Nephron (organoid): Measurements from ENCODE around the gene TREX2.

Source experiments
- H3K27ac Mint-ChIP-seq, 3 experiments: 2 replicates each; pipeline ENCODE4 v1.8.0; 2020; ENCODE audit warnings: mixed read lengths in 3 of 3, mild to moderate bottlenecking in 2 of 3, moderate library complexity in 1 of 3
- H3K27me3 Mint-ChIP-seq: 2 replicates; pipeline ENCODE4 v1.8.0; 2021; ENCODE audit warnings: low read depth, mild to moderate bottlenecking, moderate library complexity, mixed read lengths
- H3K36me3 Mint-ChIP-seq: 2 replicates; pipeline ENCODE4 v1.8.0; 2020; ENCODE audit warnings: low read depth, mixed read lengths
- H3K4me1 Mint-ChIP-seq: 2 replicates; pipeline ENCODE4 v1.8.0; 2020; ENCODE audit warnings: mixed read lengths
- H3K4me3 Mint-ChIP-seq, 3 experiments: 2 replicates each; pipeline ENCODE4 v1.8.0; 2020; ENCODE audit warnings: mild to moderate bottlenecking in 3 of 3, mixed read lengths in 3 of 3, moderate library complexity in 2 of 3
- H3K9me3 Mint-ChIP-seq: 2 replicates; pipeline ENCODE4 v1.8.0; 2020; ENCODE audit warnings: mixed read lengths
- TF ChIP-seq, protein P1 (sequence below), 3 experiments: fragments of 200-600 bp; sonication (generic); IDR thresholded peaks; one replicate each; pipeline ENCODE4 v1.5.0; 2021; ENCODE audit warnings: antibody characterized with exemption in 3 of 3; ENCODE audit not compliant: unreplicated experiment in 3 of 3

TREX2 gene

DNA sequence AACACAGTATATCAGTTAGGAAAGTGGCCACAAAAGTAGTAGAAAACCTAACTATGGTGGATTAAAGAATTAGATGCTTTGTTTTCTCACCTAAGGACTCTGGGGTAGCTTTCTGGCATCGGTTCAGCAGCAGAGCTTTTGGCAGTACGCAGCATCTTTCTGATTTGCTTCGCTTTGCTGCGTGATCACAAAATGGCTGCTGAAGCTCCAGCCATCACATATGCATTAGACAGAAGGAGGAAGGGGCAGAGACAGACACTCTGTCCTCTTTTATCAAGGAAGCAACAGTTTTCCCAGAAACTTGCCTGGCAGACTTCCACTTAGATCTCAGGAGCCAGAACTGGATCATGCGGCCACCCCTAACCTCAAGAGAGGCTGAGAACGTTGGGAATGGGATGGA is 15.1 kb downstream of the TREX2 start:
- peaks cover 29% of the 10 kb centered on the region for H3K9me3 Mint-ChIP-seq
- H3K27me3 Mint-ChIP-seq: no peaks in the 10 kb centered on the region
- no peaks in the 10 kb centered on the region for H3K4me1 Mint-ChIP-seq
- H3K27ac Mint-ChIP-seq: no peak overlapping the region
- H3K4me3 Mint-ChIP-seq: no peak overlapping the region
- H3K36me3 Mint-ChIP-seq: no peaks in the 10 kb centered on the region
- TF ChIP-seq, protein P1, sequence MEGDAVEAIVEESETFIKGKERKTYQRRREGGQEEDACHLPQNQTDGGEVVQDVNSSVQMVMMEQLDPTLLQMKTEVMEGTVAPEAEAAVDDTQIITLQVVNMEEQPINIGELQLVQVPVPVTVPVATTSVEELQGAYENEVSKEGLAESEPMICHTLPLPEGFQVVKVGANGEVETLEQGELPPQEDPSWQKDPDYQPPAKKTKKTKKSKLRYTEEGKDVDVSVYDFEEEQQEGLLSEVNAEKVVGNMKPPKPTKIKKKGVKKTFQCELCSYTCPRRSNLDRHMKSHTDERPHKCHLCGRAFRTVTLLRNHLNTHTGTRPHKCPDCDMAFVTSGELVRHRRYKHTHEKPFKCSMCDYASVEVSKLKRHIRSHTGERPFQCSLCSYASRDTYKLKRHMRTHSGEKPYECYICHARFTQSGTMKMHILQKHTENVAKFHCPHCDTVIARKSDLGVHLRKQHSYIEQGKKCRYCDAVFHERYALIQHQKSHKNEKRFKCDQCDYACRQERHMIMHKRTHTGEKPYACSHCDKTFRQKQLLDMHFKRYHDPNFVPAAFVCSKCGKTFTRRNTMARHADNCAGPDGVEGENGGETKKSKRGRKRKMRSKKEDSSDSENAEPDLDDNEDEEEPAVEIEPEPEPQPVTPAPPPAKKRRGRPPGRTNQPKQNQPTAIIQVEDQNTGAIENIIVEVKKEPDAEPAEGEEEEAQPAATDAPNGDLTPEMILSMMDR (IDR thresholded peaks at IDR 0.05; ENCODE audit: unreplicated experiment in 3 of 3): no peak

DNA sequence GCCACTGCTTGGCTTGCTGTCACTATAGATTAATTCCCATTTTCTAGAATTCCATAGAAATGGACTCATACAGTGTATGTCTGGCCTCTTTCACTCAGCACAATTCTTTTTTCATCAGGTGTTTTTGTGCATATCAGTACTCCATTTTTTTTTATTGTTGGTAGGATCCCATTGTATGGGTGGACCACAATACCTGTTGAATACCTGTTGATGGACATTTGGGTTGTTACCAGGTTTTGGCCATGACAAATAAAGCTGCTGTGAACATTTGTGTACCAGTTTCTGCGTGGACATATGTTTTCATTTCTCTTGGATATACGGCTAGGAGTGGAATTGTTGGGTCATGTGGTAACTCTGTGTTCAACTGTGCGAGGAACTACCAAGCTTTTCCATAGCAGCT is 19.7 kb downstream of the TREX2 start:
- Mint-ChIP-seq H3K4me1 (no peaks in the 10 kb centered on the region), H3K27ac (no peak overlapping the region), H3K36me3 (no peaks in the 10 kb centered on the region), H3K4me3 (no peak overlapping the region), H3K9me3 (peaks cover 27% of the 10 kb centered on the region), H3K27me3 (no peaks in the 10 kb centered on the region)
- TF ChIP-seq, protein P1 (IDR thresholded peaks at IDR 0.05; ENCODE audit: unreplicated experiment in 3 of 3): no peak

DNA sequence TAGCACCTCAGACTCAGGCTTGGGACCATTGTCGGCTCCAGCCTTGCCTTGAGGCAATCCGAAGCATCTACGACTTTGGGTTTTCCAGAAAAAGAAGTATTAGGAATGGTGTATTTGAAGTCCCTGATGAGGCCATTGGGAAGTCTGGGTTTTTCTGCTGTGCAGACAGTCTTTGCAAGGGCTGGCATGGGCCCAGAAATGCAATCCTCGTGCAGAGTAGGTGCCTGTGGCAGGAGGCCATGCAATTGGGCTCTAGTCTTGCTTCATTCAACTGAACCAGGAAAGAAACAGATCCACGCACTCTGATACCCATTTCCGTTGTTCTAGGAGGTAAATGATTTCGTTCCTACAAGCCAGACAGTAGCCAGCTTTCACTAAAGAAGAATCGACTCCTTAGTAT is 22.2 kb downstream of the TREX2 start:
- peaks cover 19% of the 10 kb centered on the region for H3K9me3 Mint-ChIP-seq
- H3K27me3 Mint-ChIP-seq: peaks cover under 1% of the 10 kb centered on the region
- TF ChIP-seq, protein P1 (IDR thresholded peaks at IDR 0.05; ENCODE audit: unreplicated experiment in 3 of 3): no peak
- no peak overlapping the region for H3K4me3 Mint-ChIP-seq
- no peak overlapping the region for H3K27ac Mint-ChIP-seq
- peaks cover under 1% of the 10 kb centered on the region for H3K4me1 Mint-ChIP-seq
- H3K36me3 Mint-ChIP-seq: no peaks in the 10 kb centered on the region

DNA sequence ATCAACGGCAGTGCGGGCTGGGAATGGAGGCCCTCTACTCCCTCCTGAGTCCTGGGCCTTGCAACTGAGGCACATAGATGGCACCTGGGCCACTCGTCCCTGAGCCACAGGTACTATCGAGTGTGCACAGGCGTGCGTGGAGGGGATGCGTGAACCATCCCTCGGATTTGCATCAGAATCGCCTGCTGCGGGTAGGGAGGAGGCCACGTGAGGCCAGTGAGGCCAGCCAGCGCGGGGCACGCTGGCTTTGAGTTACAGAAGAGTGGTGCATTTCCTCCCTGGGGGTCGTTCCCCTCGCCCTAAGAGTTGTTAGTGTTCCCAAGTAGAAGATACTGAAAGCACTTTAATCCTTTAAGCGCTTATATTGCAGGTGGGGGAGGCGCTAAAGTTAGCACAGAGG is 24.0 kb downstream of the TREX2 start:
- TF ChIP-seq, protein P1 (IDR thresholded peaks at IDR 0.05; ENCODE audit: unreplicated experiment in 3 of 3): no peak
- H3K9me3 Mint-ChIP-seq: peaks cover 17% of the 10 kb centered on the region
- peaks cover 5% of the 10 kb centered on the region for H3K27me3 Mint-ChIP-seq
- H3K4me3 Mint-ChIP-seq: no peak overlapping the region
- H3K36me3 Mint-ChIP-seq: no peaks in the 10 kb centered on the region
- H3K27ac Mint-ChIP-seq: no peak overlapping the region
- H3K4me1 Mint-ChIP-seq: peaks cover 9% of the 10 kb centered on the region

DNA sequence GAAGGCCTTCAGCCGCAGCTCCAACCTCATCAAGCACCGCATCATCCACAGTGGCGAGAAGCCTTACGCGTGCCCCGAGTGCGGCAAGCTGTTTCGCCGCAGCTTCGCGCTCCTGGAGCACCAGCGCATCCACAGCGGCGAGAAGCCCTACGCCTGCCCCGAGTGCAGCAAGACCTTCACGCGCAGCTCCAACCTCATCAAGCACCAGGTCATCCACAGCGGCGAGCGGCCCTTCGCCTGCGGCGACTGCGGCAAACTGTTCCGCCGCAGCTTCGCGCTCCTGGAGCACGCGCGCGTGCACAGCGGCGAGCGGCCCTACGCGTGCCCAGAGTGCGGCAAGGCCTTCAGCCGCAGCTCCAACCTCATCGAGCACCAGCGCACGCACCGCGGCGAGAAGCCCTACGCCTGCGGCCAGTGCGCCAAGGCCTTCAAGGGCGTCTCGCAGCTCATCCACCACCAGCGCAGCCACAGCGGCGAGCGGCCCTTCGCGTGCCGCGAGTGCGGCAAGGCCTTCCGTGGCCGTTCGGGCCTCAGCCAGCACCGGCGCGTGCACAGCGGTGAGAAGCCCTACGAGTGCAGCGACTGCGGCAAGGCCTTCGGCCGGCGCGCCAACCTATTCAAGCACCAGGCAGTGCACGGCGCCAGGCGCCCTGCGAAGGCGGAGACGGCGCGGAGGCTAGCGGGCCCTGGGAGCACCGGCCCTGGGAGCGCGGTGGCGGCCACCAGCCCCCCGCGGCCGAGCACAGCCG is 24.8 kb downstream of the TREX2 start:
- H3K36me3 Mint-ChIP-seq: no peaks in the 10 kb centered on the region
- peaks cover 24% of the 10 kb centered on the region for H3K9me3 Mint-ChIP-seq
- peaks cover 9% of the 10 kb centered on the region for H3K4me1 Mint-ChIP-seq
- peaks cover 5% of the 10 kb centered on the region for H3K27me3 Mint-ChIP-seq
- TF ChIP-seq, protein P1 (IDR thresholded peaks at IDR 0.05; ENCODE audit: unreplicated experiment in 3 of 3): no peak
- H3K4me3 Mint-ChIP-seq: no peak overlapping the region
- no peak overlapping the region for H3K27ac Mint-ChIP-seq

DNA sequence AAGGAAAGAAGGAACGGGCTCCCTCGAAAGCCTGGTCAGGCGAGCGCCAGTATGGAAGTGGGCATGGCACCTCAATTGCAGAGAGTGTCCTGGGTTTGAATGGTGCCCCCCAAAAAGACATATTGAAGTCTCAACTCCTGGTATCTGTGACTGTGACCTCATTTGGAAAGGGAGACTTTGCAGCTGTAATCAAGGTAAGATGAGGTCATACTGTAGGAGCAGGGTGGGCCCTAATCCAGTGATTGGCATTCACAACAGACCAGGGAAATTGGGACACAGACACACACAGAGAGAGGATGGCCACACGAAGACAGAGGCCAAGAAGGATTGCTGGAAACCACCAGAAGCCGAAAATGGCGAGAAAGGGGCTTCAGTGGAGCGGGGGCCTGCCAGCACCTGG is 28.2 kb downstream of the TREX2 start:
- TF ChIP-seq, protein P1 (IDR thresholded peaks at IDR 0.05; ENCODE audit: unreplicated experiment in 3 of 3): no peak
- H3K27me3 Mint-ChIP-seq: peaks cover 11% of the 10 kb centered on the region
- peaks cover 27% of the 10 kb centered on the region for H3K9me3 Mint-ChIP-seq
- H3K27ac Mint-ChIP-seq: no peak overlapping the region
- no peak overlapping the region for H3K4me3 Mint-ChIP-seq
- H3K36me3 Mint-ChIP-seq: no peaks in the 10 kb centered on the region
- H3K4me1 Mint-ChIP-seq: peaks cover 9% of the 10 kb centered on the region
